ENCODE results near the gene NOD2. TPM values are rescaled to one million over a fixed set of nuclear protein-coding genes. Genes with fewer than 3 reads are reported as not detected.

Gene NOD2
- polyA plus RNA-seq, 4 donors, result 0.28 to 0.46 (median 0.36) TPM

DNA sequence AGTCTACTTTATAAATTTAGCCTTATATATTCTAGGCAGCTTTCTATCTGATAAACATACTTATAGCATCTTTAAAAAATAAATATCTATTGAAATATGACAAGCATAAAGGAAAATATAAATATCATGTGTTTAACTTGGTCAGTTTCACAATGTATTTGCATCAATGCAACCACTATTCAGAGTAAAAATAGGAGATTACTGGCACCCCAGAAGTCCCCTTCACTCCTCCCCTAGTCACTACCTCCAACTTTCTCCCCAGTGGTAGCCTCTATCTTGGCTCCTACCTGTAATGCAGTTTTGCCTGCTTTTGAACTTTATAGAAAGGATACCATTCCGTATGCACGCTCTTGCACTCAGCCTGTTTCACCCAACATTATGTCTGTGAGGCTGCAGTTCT is 3.2 kb upstream of the NOD2 start:
- DNase-seq (ENCODE audit: low read depth in 4 of 4, low spot score in 2 of 4), result no peak

DNA sequence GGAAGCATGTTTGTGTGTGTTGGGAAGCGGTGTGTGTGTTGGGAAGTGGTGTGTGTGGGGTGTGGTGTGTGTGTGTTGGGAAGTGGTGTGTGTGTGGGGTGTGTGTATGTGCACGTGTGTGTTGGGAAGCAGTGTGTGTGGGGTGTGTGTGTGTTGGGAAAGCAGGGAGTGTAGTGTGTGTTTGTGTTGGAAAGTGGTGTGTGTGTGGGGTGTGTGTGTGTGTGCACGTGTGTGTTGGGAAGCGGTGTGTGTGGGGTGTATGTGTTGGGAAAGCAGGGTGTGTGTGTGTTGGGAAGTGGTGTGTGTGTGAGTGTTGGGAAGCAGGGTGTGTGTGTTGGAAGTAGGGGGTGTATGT is 785 bp upstream of the NOD2 start:
- no peak for DNase-seq (ENCODE audit: low read depth in 4 of 4, low spot score in 2 of 4)

DNA sequence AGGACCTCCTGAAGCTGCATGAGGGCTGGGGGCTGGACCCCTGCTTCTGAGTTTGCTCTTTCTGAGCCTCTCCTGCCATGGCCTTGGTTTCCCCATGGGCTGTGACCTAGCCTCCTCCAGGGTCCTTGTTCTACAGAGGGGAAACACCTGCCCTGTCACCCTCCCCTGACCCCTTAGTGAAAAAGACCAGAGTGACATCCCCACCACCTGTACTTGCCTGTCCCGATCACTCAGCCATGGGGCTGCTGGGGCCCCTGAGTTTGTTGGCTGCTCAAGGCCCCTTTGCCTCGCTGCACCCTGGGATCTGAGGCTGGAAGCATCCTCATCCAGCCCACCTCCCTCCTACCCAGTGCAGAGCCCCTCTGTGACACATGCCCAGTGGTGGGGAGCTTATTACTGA is 800 bp downstream of the NOD2 start:
- no peak for DNase-seq (ENCODE audit: low read depth in 4 of 4, low spot score in 2 of 4)

DNA sequence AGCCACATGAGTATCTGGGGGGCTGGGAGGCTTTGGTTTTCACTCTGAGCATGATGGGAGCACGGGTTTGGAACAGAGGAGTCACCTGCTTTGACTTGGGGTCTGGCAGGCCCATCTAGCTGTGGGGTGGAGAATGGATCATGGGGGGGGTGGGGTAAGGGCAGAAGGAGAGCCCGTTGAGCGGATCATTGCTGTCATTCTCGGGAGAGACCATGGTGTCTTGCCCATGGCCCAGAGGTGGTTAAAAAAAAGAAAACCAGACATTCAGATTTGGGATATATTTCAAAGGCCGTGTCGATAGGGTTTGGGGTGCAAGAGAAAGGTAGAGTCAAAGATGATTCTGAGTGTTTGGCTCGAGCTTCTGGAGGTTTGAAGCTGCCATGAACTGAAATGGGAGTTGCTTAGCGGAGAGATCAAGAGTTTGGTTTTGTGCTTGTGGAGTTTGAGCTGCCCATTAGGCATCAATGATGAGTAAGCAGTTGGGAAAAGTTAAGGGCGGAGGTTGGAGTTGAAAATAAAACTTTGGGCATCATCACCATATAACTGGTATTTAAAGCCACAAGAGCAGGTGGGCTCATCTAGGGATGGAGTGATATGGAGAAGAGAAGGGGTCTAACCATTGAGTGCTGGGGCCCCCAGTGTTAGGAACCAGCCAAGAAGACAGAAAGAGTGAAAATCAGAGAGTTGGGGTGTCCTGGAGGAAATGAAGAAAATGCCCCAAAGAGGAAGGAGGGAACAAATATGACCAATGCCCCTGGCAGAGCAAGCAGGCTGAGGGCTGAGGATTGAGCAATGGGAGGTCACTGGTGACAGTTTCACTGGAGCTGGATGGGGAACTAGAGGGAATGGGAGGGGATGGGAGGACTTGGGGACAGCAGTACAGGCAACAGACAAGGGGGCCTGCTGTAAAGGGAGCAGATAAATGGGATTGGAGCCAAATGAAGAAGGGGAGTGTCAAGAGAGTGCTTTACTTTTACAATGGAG is 1.9 kb downstream of the NOD2 start:
- DNase-seq (ENCODE audit: low read depth in 4 of 4, low spot score in 2 of 4), result no peak

DNA sequence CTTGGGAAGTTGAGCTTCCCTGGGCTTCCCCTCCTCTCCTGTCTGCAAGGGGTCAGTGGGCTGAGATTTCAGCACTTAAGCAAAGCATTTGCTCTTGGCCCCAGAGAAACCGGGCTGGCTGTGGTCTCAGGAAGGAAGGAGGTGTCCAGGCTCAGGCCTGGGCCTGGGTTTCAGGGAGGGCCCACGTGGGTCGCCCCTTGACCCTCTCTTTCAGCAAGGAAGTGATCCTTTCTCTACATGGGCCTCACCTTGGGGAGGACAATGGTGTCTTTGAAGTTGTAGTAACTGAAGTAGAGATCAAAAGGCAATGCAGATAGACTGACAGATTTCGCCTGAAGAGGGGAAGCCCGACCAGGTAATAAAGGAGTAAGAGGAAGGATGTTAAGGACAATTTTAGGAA is 2.7 kb downstream of the NOD2 start:
- DNase-seq (ENCODE audit: low read depth in 4 of 4, low spot score in 2 of 4), result no peak

DNA sequence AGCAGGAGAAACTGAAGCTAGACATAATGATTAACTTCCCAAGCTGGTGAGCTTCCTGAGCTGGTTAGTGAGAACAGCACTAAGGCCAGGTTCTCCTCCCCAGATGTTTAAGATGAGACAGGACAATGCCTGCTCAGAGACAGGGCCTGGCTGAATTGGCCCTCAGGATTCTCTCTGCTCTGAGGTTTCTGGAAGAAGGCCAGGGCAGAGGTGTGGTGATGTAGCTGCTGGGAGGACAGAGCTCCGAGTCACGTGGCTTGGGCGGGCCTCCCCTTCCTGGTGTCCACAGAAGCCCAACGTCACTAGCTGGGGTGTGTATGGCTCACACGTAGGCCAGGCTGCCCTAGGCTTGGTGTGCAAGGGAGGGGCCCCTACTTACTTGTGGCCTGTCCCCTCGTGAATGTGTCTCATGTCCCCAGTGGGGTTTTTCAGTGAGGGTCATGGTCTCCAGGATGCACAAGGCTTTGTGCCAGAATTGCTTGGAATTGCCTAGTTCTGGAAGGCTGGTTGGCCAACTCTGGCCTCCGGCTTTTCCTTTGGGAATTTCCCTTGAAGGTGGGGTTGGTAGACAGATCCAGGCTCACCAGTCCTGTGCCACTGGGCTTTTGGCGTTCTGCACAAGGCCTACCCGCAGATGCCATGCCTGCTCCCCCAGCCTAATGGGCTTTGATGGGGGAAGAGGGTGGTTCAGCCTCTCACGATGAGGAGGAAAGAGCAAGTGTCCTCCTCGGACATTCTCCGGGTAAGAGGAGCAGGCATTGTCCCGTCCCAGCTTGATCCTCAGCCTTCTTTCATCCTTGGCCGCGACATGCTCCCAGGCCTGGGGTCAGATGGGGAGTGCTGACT is 3.4 kb downstream of the NOD2 start:
- no peak for DNase-seq (ENCODE audit: low read depth in 4 of 4, low spot score in 2 of 4)

DNA sequence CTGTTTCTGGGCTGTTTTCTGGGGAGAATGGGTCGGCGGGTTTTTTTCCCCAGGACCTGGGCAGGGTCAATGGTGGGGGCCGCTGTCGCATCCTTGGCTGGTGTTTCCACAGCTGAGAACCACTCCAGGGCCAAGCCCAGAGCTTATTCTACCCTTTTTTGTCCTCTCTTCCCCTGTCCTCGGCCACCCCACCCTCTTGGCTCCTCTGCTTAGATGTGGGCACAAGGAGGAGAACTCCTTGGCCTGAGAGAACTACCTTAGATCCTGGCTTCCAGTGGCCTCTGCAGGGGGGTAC is 4.0 kb downstream of the NOD2 start:
- DNase-seq (ENCODE audit: low read depth in 4 of 4, low spot score in 2 of 4), result no peak

DNA sequence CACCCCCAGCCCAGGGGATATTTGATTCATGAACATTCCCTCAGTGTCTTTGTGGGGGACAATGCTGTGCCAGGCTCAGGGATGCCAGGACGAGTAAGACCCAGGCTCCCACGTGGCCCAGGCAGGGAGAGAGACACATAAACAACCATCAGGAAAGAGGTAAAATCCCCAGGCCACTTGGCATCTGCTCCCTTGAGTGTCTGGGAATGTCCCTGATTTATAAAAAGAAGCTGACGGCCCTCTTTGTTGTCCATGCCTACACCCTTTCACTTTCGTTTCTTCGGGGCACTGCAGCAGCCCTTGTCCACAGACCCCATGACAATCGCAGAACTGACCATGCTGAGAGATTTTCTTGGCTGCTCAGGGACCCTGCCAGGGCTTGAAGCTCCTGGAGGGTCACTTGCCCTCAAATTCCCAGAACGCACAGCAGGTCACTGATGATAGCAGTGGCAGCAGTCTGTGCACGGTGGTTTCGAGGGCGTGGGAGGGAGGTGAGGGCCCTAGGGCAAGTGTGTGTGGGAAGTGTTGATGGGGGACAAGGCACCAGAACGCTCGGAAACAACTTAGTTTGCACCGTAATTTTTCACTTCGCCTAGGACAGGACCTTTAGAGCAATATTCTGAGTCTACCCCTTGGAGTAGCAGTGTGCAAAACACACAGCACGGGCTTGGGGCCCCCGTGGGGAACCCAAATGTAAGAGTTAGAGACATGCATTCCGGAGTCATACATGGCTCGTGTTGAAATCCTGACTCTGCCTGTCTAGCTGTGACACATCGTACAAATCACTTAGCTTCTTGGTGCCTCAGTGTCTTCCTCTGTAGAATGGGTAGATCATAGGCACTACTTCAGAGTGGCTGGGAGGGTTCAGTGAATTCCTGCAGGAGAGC is 4.7 kb downstream of the NOD2 start:
- no peak for DNase-seq (ENCODE audit: low read depth in 4 of 4, low spot score in 2 of 4)

DNA sequence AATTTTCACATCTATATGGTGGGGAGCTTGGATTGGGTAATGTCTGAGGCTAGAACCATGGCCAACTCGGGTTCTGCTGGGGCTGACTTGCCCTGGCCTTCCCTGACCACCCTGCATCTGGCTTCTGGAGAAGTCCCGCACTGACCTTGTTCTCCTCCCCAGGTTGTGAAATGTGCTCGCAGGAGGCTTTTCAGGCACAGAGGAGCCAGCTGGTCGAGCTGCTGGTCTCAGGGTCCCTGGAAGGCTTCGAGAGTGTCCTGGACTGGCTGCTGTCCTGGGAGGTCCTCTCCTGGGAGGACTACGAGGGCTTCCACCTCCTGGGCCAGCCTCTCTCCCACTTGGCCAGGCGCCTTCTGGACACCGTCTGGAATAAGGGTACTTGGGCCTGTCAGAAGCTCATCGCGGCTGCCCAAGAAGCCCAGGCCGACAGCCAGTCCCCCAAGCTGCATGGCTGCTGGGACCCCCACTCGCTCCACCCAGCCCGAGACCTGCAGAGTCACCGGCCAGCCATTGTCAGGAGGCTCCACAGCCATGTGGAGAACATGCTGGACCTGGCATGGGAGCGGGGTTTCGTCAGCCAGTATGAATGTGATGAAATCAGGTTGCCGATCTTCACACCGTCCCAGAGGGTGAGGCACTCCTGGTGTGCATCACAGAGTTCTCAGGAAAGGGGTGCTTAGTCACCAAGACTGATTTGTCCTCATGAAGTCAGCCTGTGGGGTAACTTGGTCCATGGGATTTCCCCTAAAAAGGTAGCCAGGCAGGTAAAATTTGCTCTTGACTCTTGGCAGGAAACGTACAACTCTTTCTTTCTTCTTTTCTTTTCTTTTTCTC is 6.1 kb downstream of the NOD2 start:
- DNase-seq (ENCODE audit: low read depth in 4 of 4, low spot score in 2 of 4), result no peak

DNA sequence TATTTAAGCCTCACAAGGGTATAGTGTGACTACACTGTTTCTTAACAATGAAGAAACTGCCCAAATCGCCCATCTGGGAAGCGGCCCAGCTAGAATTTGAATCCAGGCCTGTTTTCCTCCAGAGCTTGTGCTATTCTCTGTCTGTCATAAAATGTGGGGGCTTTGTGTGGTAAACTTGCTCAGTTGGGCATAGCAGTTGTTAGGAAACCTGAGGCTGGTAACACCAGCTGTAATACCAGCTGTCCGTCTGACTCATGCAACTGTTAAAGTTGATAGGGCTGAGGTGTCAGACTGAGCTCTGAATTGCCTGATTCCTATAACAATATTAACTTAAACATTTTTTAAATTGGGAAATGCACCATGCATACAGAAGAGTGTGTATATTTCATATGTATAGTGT is 9.3 kb downstream of the NOD2 start:
- DNase-seq (ENCODE audit: low read depth in 4 of 4, low spot score in 2 of 4), result no peak

DNA sequence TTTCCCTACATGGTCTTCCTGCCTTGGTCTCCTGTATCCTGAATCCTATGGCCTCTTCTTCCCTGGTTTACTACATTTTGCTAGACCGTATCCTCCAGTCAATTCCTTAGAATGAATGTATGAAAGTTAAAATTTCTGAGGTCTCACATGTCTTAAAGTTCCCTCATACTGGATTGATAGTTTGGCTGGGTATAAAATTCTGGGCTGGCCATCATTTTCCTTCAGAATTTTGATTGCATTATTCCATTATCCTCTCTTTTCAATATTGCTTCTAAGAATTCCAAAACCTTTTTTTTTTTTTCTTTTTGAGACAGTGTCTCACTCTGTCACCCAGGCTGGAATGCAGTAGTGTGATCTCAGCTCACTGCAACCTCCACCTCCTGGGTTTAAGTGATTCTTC is 10.8 kb downstream of the NOD2 start:
- DNase-seq (ENCODE audit: low read depth in 4 of 4, low spot score in 2 of 4), result no peak

DNA sequence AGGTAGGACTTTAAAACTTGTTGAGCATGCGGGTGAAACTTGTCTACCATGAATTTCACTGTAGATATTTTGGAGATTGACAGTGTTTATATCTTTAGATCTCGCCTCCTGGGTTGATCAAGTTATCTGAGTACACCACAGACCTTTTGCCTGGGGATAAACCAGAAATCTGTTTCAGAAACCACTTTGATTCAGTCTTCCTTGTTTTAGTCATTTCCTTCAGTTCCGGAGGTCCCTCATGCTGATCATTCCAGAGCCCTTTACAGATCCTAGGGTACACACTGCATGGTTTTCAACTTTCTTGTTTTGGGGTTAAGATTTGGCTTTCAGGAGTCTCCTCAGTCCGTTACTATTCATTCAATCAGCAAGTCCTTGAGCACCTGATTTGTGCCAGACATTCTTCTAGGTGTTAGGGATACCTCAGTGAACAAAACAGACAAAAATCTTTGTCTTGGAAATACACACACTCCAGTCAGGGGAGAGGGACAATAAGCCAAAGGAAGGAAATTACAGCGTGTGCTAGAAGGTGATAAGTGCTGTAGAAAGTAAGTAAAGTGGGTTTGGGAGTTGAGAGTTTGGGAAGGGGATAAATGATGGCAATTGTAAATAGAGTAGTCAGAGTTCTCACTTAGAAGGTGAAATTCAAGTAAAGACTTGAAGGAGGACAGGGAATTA is 12.2 kb downstream of the NOD2 start:
- DNase-seq (ENCODE audit: low read depth in 4 of 4, low spot score in 2 of 4), result no peak

DNA sequence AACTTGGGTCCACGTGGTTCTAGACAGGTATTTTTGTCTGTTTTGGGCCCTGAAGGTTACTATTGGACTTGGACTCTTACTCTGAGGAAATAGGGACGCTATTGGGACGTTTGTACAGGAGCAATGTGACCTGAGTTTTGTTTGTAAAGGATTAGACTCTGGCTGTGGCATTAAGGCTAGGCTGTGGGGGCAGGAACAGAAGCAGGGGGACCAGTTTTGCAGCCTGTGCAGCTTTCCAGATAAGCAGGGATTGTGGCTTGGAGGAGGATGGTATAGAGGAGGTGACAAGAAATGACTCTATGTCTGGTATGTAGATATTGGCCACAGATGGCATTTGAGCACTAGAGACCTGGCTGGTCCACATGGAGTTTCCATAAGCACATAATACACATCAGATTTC is 12.8 kb downstream of the NOD2 start:
- no peak for DNase-seq (ENCODE audit: low read depth in 4 of 4, low spot score in 2 of 4)

DNA sequence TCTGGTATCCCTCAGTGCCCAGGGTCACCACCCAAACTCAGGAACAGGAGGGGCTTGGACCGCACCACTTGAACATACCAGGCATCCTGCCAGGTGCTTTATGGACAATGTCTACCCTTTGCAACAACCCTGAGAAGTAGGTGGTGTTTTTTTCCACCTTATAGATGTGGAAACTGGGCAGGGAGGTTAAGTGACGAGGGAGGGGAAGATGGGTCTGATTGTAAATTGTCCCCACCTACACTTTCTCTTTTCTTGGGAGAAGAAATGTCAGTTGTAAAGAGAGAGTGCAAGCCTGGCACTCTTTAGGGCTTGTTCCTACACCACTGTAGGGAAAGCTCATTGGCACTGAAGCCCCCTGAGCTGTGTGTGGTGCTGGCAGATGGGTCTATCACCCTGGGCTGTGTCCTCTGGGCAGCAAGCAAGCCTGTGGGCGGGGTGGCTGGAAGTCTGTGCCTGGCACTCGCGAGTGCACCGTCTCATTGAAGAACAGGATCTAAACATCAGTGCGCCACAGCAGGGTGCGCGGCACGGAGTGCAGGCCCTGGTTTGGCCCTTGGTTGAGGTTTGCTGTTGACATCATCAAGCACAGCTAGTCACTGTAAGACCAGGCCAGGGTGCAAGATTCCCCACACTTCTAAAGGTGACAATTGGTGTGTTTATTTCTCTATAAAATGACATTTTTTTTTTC is 15.1 kb downstream of the NOD2 start:
- no peak for DNase-seq (ENCODE audit: low read depth in 4 of 4, low spot score in 2 of 4)

DNA sequence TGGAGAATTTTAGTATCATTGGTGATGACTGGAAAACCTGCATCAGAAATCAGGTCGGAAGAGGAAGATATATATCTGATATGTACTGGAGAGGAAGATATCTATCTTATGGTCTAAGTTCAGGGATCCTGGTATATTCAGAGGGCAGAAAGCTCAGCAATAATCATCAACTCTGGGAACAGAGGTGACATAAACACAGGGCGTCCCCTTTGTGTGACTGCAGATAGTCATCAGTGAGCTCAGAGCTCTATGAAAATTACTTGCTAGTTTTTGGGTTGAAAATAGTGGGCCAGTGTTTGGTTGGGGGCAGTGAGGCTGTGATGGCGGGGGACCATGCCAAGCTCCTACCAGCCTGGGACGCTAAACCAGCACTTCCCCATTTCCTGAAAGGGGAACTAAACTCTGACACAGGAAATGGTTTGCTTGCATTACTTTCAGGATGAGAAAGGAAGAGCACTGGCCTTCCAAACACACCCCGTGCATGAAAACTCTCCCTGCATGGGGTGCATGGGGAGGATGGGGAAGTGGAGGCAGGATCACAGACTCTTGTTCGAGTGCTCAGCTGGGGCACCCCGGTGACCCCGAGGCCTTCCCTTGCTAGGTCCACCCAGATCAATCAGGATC is 15.8 kb downstream of the NOD2 start:
- DNase-seq (ENCODE audit: low read depth in 4 of 4, low spot score in 2 of 4), result no peak

DNA sequence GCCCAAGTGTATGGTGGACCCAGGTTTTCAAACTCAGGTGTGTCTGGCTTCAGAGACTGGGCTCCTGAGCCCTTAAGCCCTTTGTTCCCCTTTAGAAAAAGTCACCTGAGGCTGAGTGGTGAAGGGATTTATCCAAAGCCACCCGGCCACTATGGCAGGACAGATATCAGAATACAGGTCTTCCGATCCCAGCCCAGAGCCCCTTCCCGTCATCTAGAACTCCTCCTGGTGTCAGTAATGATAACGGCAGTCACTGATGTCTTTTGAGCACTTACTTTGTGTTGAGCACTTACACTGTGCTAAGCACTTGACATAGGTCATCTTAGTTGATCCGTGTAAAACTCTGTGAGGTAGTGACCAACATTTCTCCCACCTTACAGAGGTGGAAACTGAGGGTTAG is 16.6 kb downstream of the NOD2 start:
- DNase-seq (ENCODE audit: low read depth in 4 of 4, low spot score in 2 of 4), result no peak

DNA sequence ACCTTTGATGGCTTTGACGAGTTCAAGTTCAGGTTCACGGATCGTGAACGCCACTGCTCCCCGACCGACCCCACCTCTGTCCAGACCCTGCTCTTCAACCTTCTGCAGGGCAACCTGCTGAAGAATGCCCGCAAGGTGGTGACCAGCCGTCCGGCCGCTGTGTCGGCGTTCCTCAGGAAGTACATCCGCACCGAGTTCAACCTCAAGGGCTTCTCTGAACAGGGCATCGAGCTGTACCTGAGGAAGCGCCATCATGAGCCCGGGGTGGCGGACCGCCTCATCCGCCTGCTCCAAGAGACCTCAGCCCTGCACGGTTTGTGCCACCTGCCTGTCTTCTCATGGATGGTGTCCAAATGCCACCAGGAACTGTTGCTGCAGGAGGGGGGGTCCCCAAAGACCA is 17.6 kb downstream of the NOD2 start:
- no peak for DNase-seq (ENCODE audit: low read depth in 4 of 4, low spot score in 2 of 4)

DNA sequence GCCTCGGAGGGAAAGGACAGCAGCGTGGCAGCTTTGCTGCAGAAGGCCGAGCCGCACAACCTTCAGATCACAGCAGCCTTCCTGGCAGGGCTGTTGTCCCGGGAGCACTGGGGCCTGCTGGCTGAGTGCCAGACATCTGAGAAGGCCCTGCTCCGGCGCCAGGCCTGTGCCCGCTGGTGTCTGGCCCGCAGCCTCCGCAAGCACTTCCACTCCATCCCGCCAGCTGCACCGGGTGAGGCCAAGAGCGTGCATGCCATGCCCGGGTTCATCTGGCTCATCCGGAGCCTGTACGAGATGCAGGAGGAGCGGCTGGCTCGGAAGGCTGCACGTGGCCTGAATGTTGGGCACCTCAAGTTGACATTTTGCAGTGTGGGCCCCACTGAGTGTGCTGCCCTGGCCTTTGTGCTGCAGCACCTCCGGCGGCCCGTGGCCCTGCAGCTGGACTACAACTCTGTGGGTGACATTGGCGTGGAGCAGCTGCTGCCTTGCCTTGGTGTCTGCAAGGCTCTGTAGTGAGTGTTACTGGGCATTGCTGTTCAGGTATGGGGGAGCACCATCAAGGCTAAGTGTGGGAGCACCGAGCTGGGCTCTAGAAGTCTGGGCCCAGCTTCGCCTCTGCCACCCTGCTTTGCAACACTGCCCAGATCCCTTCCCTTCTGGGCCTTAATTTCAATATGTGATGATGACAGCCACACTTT is 18.6 kb downstream of the NOD2 start:
- no peak for DNase-seq (ENCODE audit: low read depth in 4 of 4, low spot score in 2 of 4)

All from left renal cortex interstitium (tissue), 4 donors.